IMR-90 (cell line): ENCODE results near the gene LYPD6B. TPM values are rescaled to one million over a fixed set of nuclear protein-coding genes. Genes with fewer than 3 reads are reported as not detected.

Experiments used
- ATAC-seq: fragments of 200-7000 bp; cut with Tn5 transposase; 2 replicates; pipeline ENCODE4 v1.9.1; 2020; ENCODE audit warnings: low read depth, mild to moderate bottlenecking, moderate library complexity
- BruUV-seq: library from RNA; stranded (reverse); fragments of 400-500 nt; replicated peaks from 2 replicates; lab custom pipeline; 2021; lab: Mats Ljungman, UMichigan
- CTCF ChIA-PET: fragments of 300-600 bp; formaldehyde crosslinking; extraction: SDS; loops from one replicate; lab custom pipeline; 2021; ENCODE audit warnings: antibody characterized with exemption; lab: Yijun Ruan, JAX
- POLR2A ChIA-PET: fragments of 300-600 bp; sonication (Branson Sonifier 250); formaldehyde crosslinking; loops from one replicate; lab custom pipeline; 2022; ENCODE audit warnings: antibody characterized with exemption; ENCODE audit not compliant: unreplicated experiment; lab: Charles Lee
- DNase-seq: peaks from one replicate; pipeline ENCODE4 v3.0.0; 2013
- H2AFZ ChIP-seq: replicated peaks from 2 replicates; pipeline ENCODE3; 2013; ENCODE audit warnings: low read length, mild to moderate bottlenecking; ENCODE audit not compliant: poor library complexity
- H2AK5ac ChIP-seq: 2 replicates; pipeline ENCODE4 v1.6.1; 2013; ENCODE audit warnings: low read depth, low read length, inconsistent platforms
- H2AK9ac ChIP-seq: replicated peaks from 2 replicates; pipeline ENCODE3; 2013; ENCODE audit warnings: mild to moderate bottlenecking, low read depth, low read length, moderate library complexity; ENCODE audit not compliant: poor library complexity
- H2BK120ac ChIP-seq: 2 replicates; pipeline ENCODE4 v1.6.1; 2013; ENCODE audit warnings: low read depth, low read length, inconsistent platforms
- H2BK15ac ChIP-seq: 3 replicates; pipeline ENCODE4 v1.6.1; 2013; ENCODE audit warnings: low read depth, low read length, inconsistent platforms
- H2BK20ac ChIP-seq: 2 replicates; pipeline ENCODE4 v1.6.1; 2013; ENCODE audit warnings: low read depth, mild to moderate bottlenecking, inconsistent platforms, low read length, moderate library complexity
- H2BK5ac ChIP-seq: 2 replicates; pipeline ENCODE4 v1.6.1; 2013; ENCODE audit warnings: mild to moderate bottlenecking, low read depth, low read length, inconsistent platforms; ENCODE audit not compliant: poor library complexity, severe bottlenecking
- H3K14ac ChIP-seq: replicated peaks from 2 replicates; pipeline ENCODE4 v1.6.1; 2013; ENCODE audit warnings: low read depth, low read length, inconsistent platforms
- H3K18ac ChIP-seq: 2 replicates; pipeline ENCODE4 v1.6.1; 2013; ENCODE audit warnings: low read depth, low read length, control low read depth
- H3K23ac ChIP-seq: 2 replicates; pipeline ENCODE4 v1.6.1; 2013; ENCODE audit warnings: low read depth, low read length, inconsistent platforms
- H3K27ac ChIP-seq: 2 replicates; pipeline ENCODE4 v1.5.1; 2013; ENCODE audit warnings: mild to moderate bottlenecking, control low read depth, low read length; ENCODE audit not compliant: insufficient read depth
- H3K27me3 ChIP-seq: 2 replicates; pipeline ENCODE4 v1.6.1; 2013; ENCODE audit warnings: low read length; ENCODE audit not compliant: control insufficient read depth, insufficient read depth
- H3K36me3 ChIP-seq: 2 replicates; pipeline ENCODE4 v1.6.1; 2013; ENCODE audit warnings: low read length, mixed read lengths; ENCODE audit not compliant: control insufficient read depth, insufficient read depth
- H3K4ac ChIP-seq: 2 replicates; pipeline ENCODE4 v1.6.1; 2013; ENCODE audit warnings: low read depth, low read length, inconsistent platforms
- H3K4me1 ChIP-seq: 2 replicates; pipeline ENCODE4 v1.6.1; 2013; ENCODE audit warnings: low read length, mixed read lengths; ENCODE audit not compliant: control insufficient read depth, insufficient read depth
- H3K4me2 ChIP-seq: 2 replicates; pipeline ENCODE4 v1.6.1; 2013; ENCODE audit warnings: low read depth, mild to moderate bottlenecking, control low read depth, low read length, moderate library complexity
- H3K4me3 ChIP-seq: 2 replicates; pipeline ENCODE4 v1.5.1; 2013; ENCODE audit warnings: low read depth, mild to moderate bottlenecking, control low read depth, low read length, moderate library complexity; ENCODE audit not compliant: insufficient read depth
- H3K56ac ChIP-seq: 2 replicates; pipeline ENCODE4 v1.6.1; 2013; ENCODE audit warnings: low read length, inconsistent platforms; ENCODE audit not compliant: insufficient read depth; ENCODE audit errors: extremely low read depth
- H3K79me1 ChIP-seq, 2 experiments: 2 replicates each; pipeline ENCODE4 v1.6.1; 2013; ENCODE audit warnings: low read length in 2 of 2, inconsistent platforms in 1 of 2, low read depth in 1 of 2
- H3K9ac ChIP-seq: 2 replicates; pipeline ENCODE4 v1.6.1; 2013; ENCODE audit warnings: low read depth, low read length, control low read depth
- H3K9me1 ChIP-seq: 2 replicates; pipeline ENCODE4 v1.6.1; 2013; ENCODE audit warnings: low read length, inconsistent platforms; ENCODE audit not compliant: insufficient read depth
- H3K9me3 ChIP-seq: 2 replicates; pipeline ENCODE4 v1.6.1; 2013; ENCODE audit warnings: low read length; ENCODE audit not compliant: control insufficient read depth, insufficient read depth
- H4K20me1 ChIP-seq: 2 replicates; pipeline ENCODE4 v1.6.1; 2013; ENCODE audit warnings: low read length, inconsistent platforms; ENCODE audit not compliant: insufficient read depth
- H4K5ac ChIP-seq: 2 replicates; pipeline ENCODE4 v1.6.1; 2013; ENCODE audit warnings: mild to moderate bottlenecking, low read depth, low read length, control low read depth
- H4K8ac ChIP-seq, 2 experiments: 2 replicates each; pipeline ENCODE4 v1.6.1; 2013; ENCODE audit warnings: low read depth in 2 of 2, low read length in 2 of 2, control low read depth in 1 of 2, inconsistent platforms in 1 of 2
- H4K91ac ChIP-seq: 2 replicates; pipeline ENCODE4 v1.6.1; 2013; ENCODE audit warnings: low read depth, low read length, inconsistent platforms; ENCODE audit not compliant: insufficient read depth
- BHLHE40 ChIP-seq: fragments of 150-350 bp; IDR thresholded peaks from 2 replicates; pipeline ENCODE4 v1.6.1; 2016; ENCODE audit warnings: mild to moderate bottlenecking, low read depth, low read length
- CEBPB ChIP-seq: IDR thresholded peaks from 2 replicates; pipeline ENCODE4 v1.6.1; 2012; ENCODE audit warnings: low read depth, low read length, improper control_type of control experiment
- CHD1 ChIP-seq: IDR thresholded peaks from 2 replicates; pipeline ENCODE4 v1.6.1; 2012; ENCODE audit warnings: low read depth, low read length, improper control_type of control experiment
- CTCF ChIP-seq: conservative IDR thresholded peaks from 2 replicates; pipeline ENCODE4 v1.5.1; 2012; ENCODE audit warnings: mild to moderate bottlenecking, low read depth, low read length, improper control_type of control experiment
- ELK1 ChIP-seq: fragments of 150-350 bp; IDR thresholded peaks from 2 replicates; pipeline ENCODE4 v1.6.1; 2016; ENCODE audit warnings: low read depth, mild to moderate bottlenecking, low read length, moderate library complexity, borderline replicate concordance
- FOS ChIP-seq: fragments of 150-350 bp; IDR thresholded peaks from 2 replicates; pipeline ENCODE4 v1.6.1; 2016; ENCODE audit warnings: low read depth, low read length
- MAFK ChIP-seq: IDR thresholded peaks from 2 replicates; pipeline ENCODE4 v1.6.1; 2012; ENCODE audit warnings: low read depth, low read length, improper control_type of control experiment
- MXI1 ChIP-seq: IDR thresholded peaks from 2 replicates; pipeline ENCODE4 v1.6.1; 2012; ENCODE audit warnings: low read depth, mild to moderate bottlenecking, low read length, moderate library complexity, borderline replicate concordance
- NFE2L2 ChIP-seq: fragments of 150-350 bp; IDR thresholded peaks from 2 replicates; pipeline ENCODE4 v1.6.1; 2016; ENCODE audit warnings: low read depth, mild to moderate bottlenecking, low read length
- POLR2A ChIP-seq: IDR thresholded peaks from 2 replicates; pipeline ENCODE4 v1.6.1; 2012; ENCODE audit warnings: mild to moderate bottlenecking, low read depth, low read length
- RAD21 ChIP-seq: IDR thresholded peaks from 2 replicates; pipeline ENCODE4 v1.6.1; 2012; ENCODE audit warnings: low read length, improper control_type of control experiment
- RCOR1 ChIP-seq: IDR thresholded peaks from 2 replicates; pipeline ENCODE4 v1.6.1; 2012; ENCODE audit warnings: mild to moderate bottlenecking, low read length, improper control_type of control experiment; ENCODE audit not compliant: insufficient replicate concordance
- SMC3 ChIP-seq: fragments of 150-350 bp; IDR thresholded peaks from 2 replicates; pipeline ENCODE4 v1.6.1; 2016; ENCODE audit warnings: low read depth, mild to moderate bottlenecking, antibody characterized with exemption, low read length, moderate library complexity
- USF2 ChIP-seq: fragments of 150-350 bp; IDR thresholded peaks from 2 replicates; pipeline ENCODE4 v1.6.1; 2017; ENCODE audit warnings: mild to moderate bottlenecking, antibody characterized with exemption, low read length, low read depth
- WGBS, 2 experiments: methylation state at CpG; one replicate each; pipeline versions ENCODE4 v1.1.5 to v1.1.7; 2013; ENCODE audit warnings: missing lambda C conversion rate in 2 of 2; ENCODE audit not compliant: insufficient read length in 1 of 2; ENCODE audit errors: extremely low coverage in 2 of 2; 5-methylcytosine and 5-hydroxymethylcytosine counted together
- dilution Hi-C: fragments of 300-500 bp; cut with HindIII; formaldehyde crosslinking; loops from one replicate; pipeline ENCODE4 v1.14.3; 2018; ENCODE audit warnings: low sequenced_read_pairs; ENCODE audit not compliant: unreplicated experiment
- in situ Hi-C: fragments of 300-500 bp; cut with MboI; formaldehyde crosslinking; loops from 3 replicates; pipeline ENCODE4 v1.14.3; 2019; ENCODE audit warnings: low sequenced_read_pairs, inconsistent platforms, mixed read lengths
- intact Hi-C: fragments of 100-400 bp; cut with micrococcal nuclease; formaldehyde crosslinking; loops from 2 replicates; pipeline ENCODE4 v1.10.0; 2022
- polyA plus RNA-seq, 3 experiments: library from polyadenylated mRNA; depleted of rRNA; stranded (reverse); fragments of >200 nt; gene quantifications; 2 replicates each; pipeline ENCODE4 v1.2.3, GENCODE V29; 2012; ENCODE audit warnings: low replicate concordance in 1 of 3
- total RNA-seq: library from RNA; depleted of rRNA; stranded (reverse); fragments of >200 nt; gene quantifications from 2 replicates; pipeline ENCODE4 v1.2.3, GENCODE V29; 2012

Gene LYPD6B
- total and polyA plus RNA-seq, 2 of the 4 experiments (the other 2 are of a cell fraction), result 0.05 TPM; not detected in 1

- H3K4ac ChIP-seq, result no peak overlapping the region
- H2BK20ac ChIP-seq, result no peak overlapping the region
- no peak overlapping the region for H4K8ac ChIP-seq
- no peak overlapping the region for H2AK5ac ChIP-seq
- CTCF ChIA-PET, result interaction anchor here (1.3 kb wide), 1 partner anchor 534 kb away, joined by 4 read pairs; no protein-coding TSS in a partner anchor
- H4K91ac ChIP-seq, result no peak overlapping the region
- no peak for ATAC-seq
- no peak overlapping the region for H2AFZ ChIP-seq
- H3K27ac ChIP-seq, result no peak overlapping the region
- H3K4me1 ChIP-seq, result no peaks in the 10 kb centered on the region
- H4K5ac ChIP-seq, result no peak overlapping the region
- no peak overlapping the region for H2BK15ac ChIP-seq
- BruUV-seq, result no TSS peak
- H2BK5ac ChIP-seq, result no peak overlapping the region
- in situ Hi-C loops (loop anchor here (10.0 kb wide), 1 partner anchor 287 kb away; no protein-coding TSS in a partner anchor), intact Hi-C loops (no loop called here), dilution Hi-C loops (no loop called here)
- no peak for TF ChIP-seq MXI1
- no peak for TF ChIP-seq NFE2L2
- no peak for TF ChIP-seq BHLHE40
- TF ChIP-seq POLR2A, result no peak
- no peak for TF ChIP-seq FOS
- TF ChIP-seq USF2, result no peak
- TF ChIP-seq CEBPB, result no peak
- TF ChIP-seq RCOR1, result no peak
- no peak for TF ChIP-seq MAFK
- TF ChIP-seq SMC3, result no peak
- no peak for TF ChIP-seq CHD1
- no peak for TF ChIP-seq RAD21
- no peak for TF ChIP-seq CTCF
- no peak for TF ChIP-seq ELK1
- H3K23ac ChIP-seq, result no peak overlapping the region
- H3K9me3 ChIP-seq, result no peaks in the 10 kb centered on the region
- WGBS, 2 experiments, result 68% methylated on average over 3 of the region's 7 CpGs; no CpG with 5 or more reads in 1 of the 2 experiments
- no peaks in the 10 kb centered on the region for H3K9me1 ChIP-seq
- peaks cover 17% of the 10 kb centered on the region for H3K27me3 ChIP-seq
- no peak overlapping the region for H2AK9ac ChIP-seq
- H3K56ac ChIP-seq, result no peak overlapping the region
- no peaks in the 10 kb centered on the region for H4K20me1 ChIP-seq
- no peak overlapping the region for H3K4me2 ChIP-seq
- H3K9ac ChIP-seq, result no peak overlapping the region
- H2BK120ac ChIP-seq, result no peak overlapping the region
- DNase-seq, result no peak
- no peaks in the 10 kb centered on the region for H3K79me1 ChIP-seq
- POLR2A ChIA-PET, result no interaction called here
- no peaks in the 10 kb centered on the region for H3K36me3 ChIP-seq
- H3K14ac ChIP-seq, result no peak overlapping the region
- no peak overlapping the region for H3K4me3 ChIP-seq
- H3K18ac ChIP-seq, result no peak overlapping the region
Measured at GRCh38 chr2:149027590-149028250, 10.8 kb upstream of the LYPD6B start.
